ENCODE measurements around the gene SNX10.

DNA sequence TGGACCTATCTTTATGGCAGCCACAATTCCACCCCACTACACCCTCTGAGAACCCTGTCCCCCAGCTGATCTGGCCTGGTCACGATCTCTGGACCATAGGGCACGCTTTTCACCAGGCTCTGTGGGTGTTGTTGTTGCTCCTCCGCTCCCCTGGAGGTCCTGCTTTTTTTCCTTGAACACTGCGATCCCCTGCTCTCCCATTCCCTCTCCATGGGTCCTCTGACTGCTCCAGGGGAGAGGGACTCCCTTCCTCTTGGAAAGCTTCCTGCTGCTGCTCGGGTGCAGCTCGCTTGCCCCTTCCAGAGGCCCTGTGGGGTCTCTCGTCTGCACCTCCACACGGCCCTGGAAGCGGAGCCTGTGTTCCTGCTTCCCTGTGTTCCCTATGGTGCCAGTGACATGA is 53.5 kb downstream of the SNX10 start:
- TF ChIP-seq CTCF (conservative IDR thresholded peaks at IDR 0.05; ENCODE audit: low read depth, low read length) (no peak), EZH2phosphoT487 (IDR thresholded peaks at IDR 0.05; ENCODE audit: borderline replicate concordance, low read length) (no peak), EZH2 (IDR thresholded peaks at IDR 0.05; ENCODE audit: low read length, unreplicated experiment) (no peak)

All from PC-3 (cell line).